GM23338 (cell line): ENCODE results near the gene NFATC2IP. TPM values are rescaled to one million over a fixed set of nuclear protein-coding genes. Genes with fewer than 3 reads are reported as not detected.
"Not testable (repeated sequence)": the region's sequence is repeated elsewhere in the genome, so short reads cannot be mapped to it uniquely, and the experiment has no call there.

Experiments
- ATAC-seq: fragments of 200-7000 bp; cut with Tn5 transposase; 3 replicates; pipeline ENCODE4 v1.9.1; 2020
- DNase-seq: peaks from one replicate; pipeline ENCODE4 v3.0.0-alpha.2; 2015; ENCODE audit warnings: low spot score
- H2AFZ ChIP-seq: fragments of 200-600 bp; sonication (generic); 2 replicates; pipeline ENCODE4 v1.8.0; 2016; ENCODE audit warnings: antibody characterized with exemption, mild to moderate bottlenecking, moderate library complexity
- H3F3A ChIP-seq: fragments of 200-600 bp; sonication (generic); replicated peaks from 2 replicates; pipeline ENCODE4 v1.8.0; 2017; ENCODE audit warnings: antibody characterized with exemption, mixed run types, low read depth
- H3K27ac ChIP-seq: fragments of 200-600 bp; sonication (generic); 2 replicates; pipeline ENCODE4 v1.6.1; 2016; ENCODE audit warnings: low read depth
- H3K27me3 ChIP-seq: fragments of 200-600 bp; sonication (generic); 2 replicates; pipeline ENCODE4 v1.8.0; 2016; ENCODE audit warnings: mild to moderate bottlenecking, mixed run types, moderate library complexity; ENCODE audit not compliant: insufficient read depth
- H3K36me3 ChIP-seq: fragments of 200-600 bp; sonication (generic); 2 replicates; pipeline ENCODE4 v1.8.0; 2016; ENCODE audit warnings: mild to moderate bottlenecking; ENCODE audit not compliant: insufficient read depth
- H3K4me1 ChIP-seq: fragments of 200-600 bp; sonication (generic); 2 replicates; pipeline ENCODE4 v1.8.0; 2016; ENCODE audit warnings: mild to moderate bottlenecking, moderate library complexity; ENCODE audit not compliant: insufficient read depth
- H3K4me2 ChIP-seq: fragments of 200-600 bp; sonication (generic); 2 replicates; pipeline ENCODE4 v1.7.1; 2017; ENCODE audit warnings: mixed run types
- H3K4me3 ChIP-seq: fragments of 200-600 bp; sonication (generic); 2 replicates; pipeline ENCODE4 v1.6.1; 2016; ENCODE audit warnings: mixed run types
- H3K79me2 ChIP-seq: fragments of 200-600 bp; sonication (generic); replicated peaks from 2 replicates; pipeline ENCODE4 v1.8.0; 2017; ENCODE audit warnings: mild to moderate bottlenecking; ENCODE audit not compliant: insufficient read depth
- H3K9me2 ChIP-seq: fragments of 200-600 bp; sonication (generic); 2 replicates; pipeline ENCODE4 v1.8.0; 2017; ENCODE audit not compliant: insufficient read depth
- H4K20me1 ChIP-seq: fragments of 200-600 bp; sonication (generic); replicated peaks from 2 replicates; pipeline ENCODE4 v1.8.0; 2017; ENCODE audit warnings: mild to moderate bottlenecking; ENCODE audit not compliant: insufficient read depth
- H3K27ac Mint-ChIP-seq: 2 replicates; pipeline ENCODE4 v1.8.0; 2020; ENCODE audit warnings: inconsistent platforms, mild to moderate bottlenecking, moderate library complexity, mixed read lengths
- H3K27me3 Mint-ChIP-seq: 3 replicates; pipeline ENCODE4 v1.8.0; 2022; ENCODE audit warnings: low read depth, mild to moderate bottlenecking, moderate library complexity, mixed read lengths, inconsistent platforms; ENCODE audit not compliant: insufficient read depth, poor library complexity
- H3K36me3 Mint-ChIP-seq: 3 replicates; pipeline ENCODE4 v1.8.0; 2021; ENCODE audit warnings: low read depth, mild to moderate bottlenecking, inconsistent platforms, moderate library complexity, mixed read lengths
- H3K4me1 Mint-ChIP-seq: 3 replicates; pipeline ENCODE4 v1.8.0; 2020; ENCODE audit warnings: mild to moderate bottlenecking, inconsistent platforms, mixed read lengths
- H3K4me3 Mint-ChIP-seq: 3 replicates; pipeline ENCODE4 v1.8.0; 2021; ENCODE audit warnings: moderate library complexity, mild to moderate bottlenecking, inconsistent platforms, mixed read lengths
- H3K9me3 Mint-ChIP-seq: 3 replicates; pipeline ENCODE4 v1.8.0; 2020; ENCODE audit warnings: moderate library complexity, mild to moderate bottlenecking, inconsistent platforms, mixed read lengths
- CREB1 ChIP-seq: fragments of 250-450 bp; sonication (Bioruptor Pico); IDR thresholded peaks from 2 replicates; pipeline ENCODE4 v1.5.0; 2020; ENCODE audit warnings: low read depth, mild to moderate bottlenecking, moderate library complexity
- EZH2 ChIP-seq: fragments of 200-600 bp; sonication (generic); IDR thresholded peaks from one replicate; pipeline ENCODE4 v1.8.0; 2017; ENCODE audit warnings: antibody characterized with exemption, mild to moderate bottlenecking, low read depth; ENCODE audit not compliant: unreplicated experiment
- JUNB ChIP-seq: IDR thresholded peaks from one replicate; pipeline ENCODE4 v1.6.1; 2016; ENCODE audit warnings: antibody characterized with exemption; ENCODE audit not compliant: unreplicated experiment
- NANOG ChIP-seq: IDR thresholded peaks from 2 replicates; pipeline ENCODE4 v1.6.1; 2016; ENCODE audit warnings: antibody characterized with exemption, borderline replicate concordance
- ZNF331 ChIP-seq: fragments of 250-450 bp; sonication (Bioruptor Pico); IDR thresholded peaks from 2 replicates; pipeline ENCODE4 v1.5.0; 2020; ENCODE audit warnings: low read depth, mild to moderate bottlenecking, moderate library complexity
- polyA plus RNA-seq: library from polyadenylated mRNA; unstranded; fragments of >200 nt; fragmentation: Nextera tagmentation; extraction: Ambion mirVana; gene quantifications from 2 replicates; pipeline ENCODE4 v1.2.1, GENCODE V29; 2016
- total RNA-seq: library from RNA; depleted of rRNA; stranded (reverse); fragments of >200 nt; shearing (Covaris generic); gene quantifications from 2 replicates; pipeline ENCODE4 v1.2.3, GENCODE V29; 2014
- TF ChIP-seq, protein P1 (sequence below), 2 experiments: fragments of 200-600 bp in 1 of 2; sonication (generic) in 1 of 2; conservative IDR thresholded peaks; 2 replicates each; pipeline versions ENCODE4 v1.5.1 to v1.6.1; 2016 to 2017; ENCODE audit warnings: antibody characterized with exemption in 2 of 2, low read depth in 2 of 2, mild to moderate bottlenecking in 2 of 2, moderate library complexity in 1 of 2
- TF ChIP-seq, protein P2 (sequence below): fragments of 250-450 bp; sonication (Bioruptor Pico); IDR thresholded peaks from 2 replicates; pipeline ENCODE4 v1.5.0; 2020; ENCODE audit warnings: mild to moderate bottlenecking, moderate library complexity
- TF ChIP-seq, protein P3 (sequence below): IDR thresholded peaks from one replicate; pipeline ENCODE4 v1.6.1; 2018; ENCODE audit warnings: antibody characterized with exemption; ENCODE audit not compliant: unreplicated experiment

NFATC2IP gene
- total and polyA plus RNA-seq, 2 experiments from 2014 or later = 23.5 to 65.4 TPM

DNA sequence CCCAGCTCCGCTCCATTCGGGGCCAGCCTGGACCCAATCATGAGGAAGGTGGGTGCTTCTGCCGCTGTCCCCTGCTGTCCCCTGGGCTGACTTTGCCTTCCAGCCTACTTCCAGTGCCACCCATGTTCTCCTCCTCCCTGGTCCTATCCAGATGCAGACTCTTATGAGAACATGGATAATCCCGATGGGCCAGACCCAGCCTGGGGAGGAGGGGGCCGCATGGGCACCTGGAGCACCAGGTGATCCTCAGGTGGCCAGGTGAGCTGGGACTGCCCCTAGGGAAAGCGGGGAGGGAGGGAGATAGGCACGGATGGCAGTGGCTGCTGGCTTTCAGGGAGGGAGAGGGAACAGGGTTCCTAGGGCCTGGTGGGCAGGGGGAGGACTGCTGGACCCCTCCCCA is 12.0 kb upstream of the NFATC2IP start:
- no peaks in the 10 kb centered on the region for H3K36me3 Mint-ChIP-seq
- DNase-seq = no peak
- Histone ChIP-seq H3K79me2 (no peaks in the 10 kb centered on the region), H3F3A (0 out of 2 replicates have a peak, but pooled peaks cover 2% of the 10 kb centered on the region), H3K4me3 (no peak overlapping the region), H3K27me3 (no peaks in the 10 kb centered on the region), H3K4me2 (no peak overlapping the region), H3K36me3 (no peaks in the 10 kb centered on the region), H4K20me1 (no peaks in the 10 kb centered on the region), H2AFZ (no peak overlapping the region), H3K4me1 (peaks cover 2% of the 10 kb centered on the region; the same call in 1 of the 2 replicates), H3K9me2 (no peaks in the 10 kb centered on the region), H3K27ac (no peak overlapping the region)
- no peaks in the 10 kb centered on the region for H3K9me3 Mint-ChIP-seq
- peaks cover 23% of the 10 kb centered on the region for H3K27me3 Mint-ChIP-seq
- no peak overlapping the region for H3K27ac Mint-ChIP-seq
- TF ChIP-seq, protein P1, sequence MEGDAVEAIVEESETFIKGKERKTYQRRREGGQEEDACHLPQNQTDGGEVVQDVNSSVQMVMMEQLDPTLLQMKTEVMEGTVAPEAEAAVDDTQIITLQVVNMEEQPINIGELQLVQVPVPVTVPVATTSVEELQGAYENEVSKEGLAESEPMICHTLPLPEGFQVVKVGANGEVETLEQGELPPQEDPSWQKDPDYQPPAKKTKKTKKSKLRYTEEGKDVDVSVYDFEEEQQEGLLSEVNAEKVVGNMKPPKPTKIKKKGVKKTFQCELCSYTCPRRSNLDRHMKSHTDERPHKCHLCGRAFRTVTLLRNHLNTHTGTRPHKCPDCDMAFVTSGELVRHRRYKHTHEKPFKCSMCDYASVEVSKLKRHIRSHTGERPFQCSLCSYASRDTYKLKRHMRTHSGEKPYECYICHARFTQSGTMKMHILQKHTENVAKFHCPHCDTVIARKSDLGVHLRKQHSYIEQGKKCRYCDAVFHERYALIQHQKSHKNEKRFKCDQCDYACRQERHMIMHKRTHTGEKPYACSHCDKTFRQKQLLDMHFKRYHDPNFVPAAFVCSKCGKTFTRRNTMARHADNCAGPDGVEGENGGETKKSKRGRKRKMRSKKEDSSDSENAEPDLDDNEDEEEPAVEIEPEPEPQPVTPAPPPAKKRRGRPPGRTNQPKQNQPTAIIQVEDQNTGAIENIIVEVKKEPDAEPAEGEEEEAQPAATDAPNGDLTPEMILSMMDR (conservative IDR thresholded peaks at IDR 0.05; ENCODE audit: low read depth in 2 of 2) = no peak
- TF ChIP-seq JUNB (no peak), NANOG (no peak), CREB1 (no peak), ZNF331 (CRISPR knock-in tag) (no peak), EZH2 (no peak)
- TF ChIP-seq, protein P2, sequence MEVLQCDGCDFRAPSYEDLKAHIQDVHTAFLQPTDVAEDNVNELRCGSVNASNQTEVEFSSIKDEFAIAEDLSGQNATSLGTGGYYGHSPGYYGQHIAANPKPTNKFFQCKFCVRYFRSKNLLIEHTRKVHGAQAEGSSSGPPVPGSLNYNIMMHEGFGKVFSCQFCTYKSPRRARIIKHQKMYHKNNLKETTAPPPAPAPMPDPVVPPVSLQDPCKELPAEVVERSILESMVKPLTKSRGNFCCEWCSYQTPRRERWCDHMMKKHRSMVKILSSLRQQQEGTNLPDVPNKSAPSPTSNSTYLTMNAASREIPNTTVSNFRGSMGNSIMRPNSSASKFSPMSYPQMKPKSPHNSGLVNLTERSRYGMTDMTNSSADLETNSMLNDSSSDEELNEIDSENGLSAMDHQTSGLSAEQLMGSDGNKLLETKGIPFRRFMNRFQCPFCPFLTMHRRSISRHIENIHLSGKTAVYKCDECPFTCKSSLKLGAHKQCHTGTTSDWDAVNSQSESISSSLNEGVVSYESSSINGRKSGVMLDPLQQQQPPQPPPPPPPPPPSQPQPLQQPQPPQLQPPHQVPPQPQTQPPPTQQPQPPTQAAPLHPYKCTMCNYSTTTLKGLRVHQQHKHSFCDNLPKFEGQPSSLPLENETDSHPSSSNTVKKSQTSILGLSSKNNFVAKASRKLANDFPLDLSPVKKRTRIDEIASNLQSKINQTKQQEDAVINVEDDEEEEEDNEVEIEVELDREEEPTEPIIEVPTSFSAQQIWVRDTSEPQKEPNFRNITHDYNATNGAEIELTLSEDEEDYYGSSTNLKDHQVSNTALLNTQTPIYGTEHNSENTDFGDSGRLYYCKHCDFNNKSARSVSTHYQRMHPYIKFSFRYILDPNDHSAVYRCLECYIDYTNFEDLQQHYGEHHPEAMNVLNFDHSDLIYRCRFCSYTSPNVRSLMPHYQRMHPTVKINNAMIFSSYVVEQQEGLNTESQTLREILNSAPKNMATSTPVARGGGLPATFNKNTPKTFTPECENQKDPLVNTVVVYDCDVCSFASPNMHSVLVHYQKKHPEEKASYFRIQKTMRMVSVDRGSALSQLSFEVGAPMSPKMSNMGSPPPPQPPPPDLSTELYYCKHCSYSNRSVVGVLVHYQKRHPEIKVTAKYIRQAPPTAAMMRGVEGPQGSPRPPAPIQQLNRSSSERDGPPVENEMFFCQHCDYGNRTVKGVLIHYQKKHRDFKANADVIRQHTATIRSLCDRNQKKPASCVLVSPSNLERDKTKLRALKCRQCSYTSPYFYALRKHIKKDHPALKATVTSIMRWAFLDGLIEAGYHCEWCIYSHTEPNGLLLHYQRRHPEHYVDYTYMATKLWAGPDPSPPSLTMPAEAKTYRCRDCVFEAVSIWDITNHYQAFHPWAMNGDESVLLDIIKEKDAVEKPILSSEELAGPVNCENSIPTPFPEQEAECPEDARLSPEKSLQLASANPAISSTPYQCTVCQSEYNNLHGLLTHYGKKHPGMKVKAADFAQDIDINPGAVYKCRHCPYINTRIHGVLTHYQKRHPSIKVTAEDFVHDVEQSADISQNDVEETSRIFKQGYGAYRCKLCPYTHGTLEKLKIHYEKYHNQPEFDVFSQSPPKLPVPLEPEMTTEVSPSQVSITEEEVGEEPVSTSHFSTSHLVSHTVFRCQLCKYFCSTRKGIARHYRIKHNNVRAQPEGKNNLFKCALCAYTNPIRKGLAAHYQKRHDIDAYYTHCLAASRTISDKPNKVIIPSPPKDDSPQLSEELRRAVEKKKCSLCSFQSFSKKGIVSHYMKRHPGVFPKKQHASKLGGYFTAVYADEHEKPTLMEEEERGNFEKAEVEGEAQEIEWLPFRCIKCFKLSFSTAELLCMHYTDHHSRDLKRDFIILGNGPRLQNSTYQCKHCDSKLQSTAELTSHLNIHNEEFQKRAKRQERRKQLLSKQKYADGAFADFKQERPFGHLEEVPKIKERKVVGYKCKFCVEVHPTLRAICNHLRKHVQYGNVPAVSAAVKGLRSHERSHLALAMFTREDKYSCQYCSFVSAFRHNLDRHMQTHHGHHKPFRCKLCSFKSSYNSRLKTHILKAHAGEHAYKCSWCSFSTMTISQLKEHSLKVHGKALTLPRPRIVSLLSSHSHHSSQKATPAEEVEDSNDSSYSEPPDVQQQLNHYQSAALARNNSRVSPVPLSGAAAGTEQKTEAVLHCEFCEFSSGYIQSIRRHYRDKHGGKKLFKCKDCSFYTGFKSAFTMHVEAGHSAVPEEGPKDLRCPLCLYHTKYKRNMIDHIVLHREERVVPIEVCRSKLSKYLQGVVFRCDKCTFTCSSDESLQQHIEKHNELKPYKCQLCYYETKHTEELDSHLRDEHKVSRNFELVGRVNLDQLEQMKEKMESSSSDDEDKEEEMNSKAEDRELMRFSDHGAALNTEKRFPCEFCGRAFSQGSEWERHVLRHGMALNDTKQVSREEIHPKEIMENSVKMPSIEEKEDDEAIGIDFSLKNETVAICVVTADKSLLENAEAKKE = no peak
- TF ChIP-seq, protein P3, sequence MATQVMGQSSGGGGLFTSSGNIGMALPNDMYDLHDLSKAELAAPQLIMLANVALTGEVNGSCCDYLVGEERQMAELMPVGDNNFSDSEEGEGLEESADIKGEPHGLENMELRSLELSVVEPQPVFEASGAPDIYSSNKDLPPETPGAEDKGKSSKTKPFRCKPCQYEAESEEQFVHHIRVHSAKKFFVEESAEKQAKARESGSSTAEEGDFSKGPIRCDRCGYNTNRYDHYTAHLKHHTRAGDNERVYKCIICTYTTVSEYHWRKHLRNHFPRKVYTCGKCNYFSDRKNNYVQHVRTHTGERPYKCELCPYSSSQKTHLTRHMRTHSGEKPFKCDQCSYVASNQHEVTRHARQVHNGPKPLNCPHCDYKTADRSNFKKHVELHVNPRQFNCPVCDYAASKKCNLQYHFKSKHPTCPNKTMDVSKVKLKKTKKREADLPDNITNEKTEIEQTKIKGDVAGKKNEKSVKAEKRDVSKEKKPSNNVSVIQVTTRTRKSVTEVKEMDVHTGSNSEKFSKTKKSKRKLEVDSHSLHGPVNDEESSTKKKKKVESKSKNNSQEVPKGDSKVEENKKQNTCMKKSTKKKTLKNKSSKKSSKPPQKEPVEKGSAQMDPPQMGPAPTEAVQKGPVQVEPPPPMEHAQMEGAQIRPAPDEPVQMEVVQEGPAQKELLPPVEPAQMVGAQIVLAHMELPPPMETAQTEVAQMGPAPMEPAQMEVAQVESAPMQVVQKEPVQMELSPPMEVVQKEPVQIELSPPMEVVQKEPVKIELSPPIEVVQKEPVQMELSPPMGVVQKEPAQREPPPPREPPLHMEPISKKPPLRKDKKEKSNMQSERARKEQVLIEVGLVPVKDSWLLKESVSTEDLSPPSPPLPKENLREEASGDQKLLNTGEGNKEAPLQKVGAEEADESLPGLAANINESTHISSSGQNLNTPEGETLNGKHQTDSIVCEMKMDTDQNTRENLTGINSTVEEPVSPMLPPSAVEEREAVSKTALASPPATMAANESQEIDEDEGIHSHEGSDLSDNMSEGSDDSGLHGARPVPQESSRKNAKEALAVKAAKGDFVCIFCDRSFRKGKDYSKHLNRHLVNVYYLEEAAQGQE = no peak
- no peak for ATAC-seq
- H3K4me1 Mint-ChIP-seq = peaks cover 4% of the 10 kb centered on the region; the same call in 2 of the 3 replicates
- no peak overlapping the region for H3K4me3 Mint-ChIP-seq

DNA sequence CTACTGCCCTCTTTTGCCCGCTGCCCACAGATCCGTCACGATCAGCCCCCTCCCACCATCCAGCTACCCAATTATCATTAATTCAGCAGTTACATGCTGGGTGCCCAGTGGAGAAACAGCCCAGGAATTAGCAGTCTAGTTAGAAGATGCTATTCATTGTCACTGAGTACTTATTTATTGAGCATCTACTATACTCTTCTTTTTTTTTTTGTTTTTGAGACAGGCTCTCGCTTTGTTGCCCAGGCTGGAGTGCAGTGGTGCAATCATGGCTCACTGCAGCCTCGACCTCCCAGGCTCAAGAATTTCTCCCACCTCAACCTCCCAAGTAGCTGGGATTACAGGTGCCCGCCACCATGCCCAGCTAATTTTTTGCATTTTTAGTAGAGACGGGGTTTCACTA is 10.9 kb upstream of the NFATC2IP start:
- not testable (repeated sequence) for H3K4me1 ChIP-seq, H3K4me2 ChIP-seq, H3K4me3 ChIP-seq, ATAC-seq, H3F3A ChIP-seq, DNase-seq, H3K36me3 Mint-ChIP-seq, H3K36me3 ChIP-seq, H3K9me2 ChIP-seq, H3K27ac Mint-ChIP-seq, H2AFZ ChIP-seq, H3K4me1 Mint-ChIP-seq, H3K79me2 ChIP-seq, H3K27me3 ChIP-seq, H4K20me1 ChIP-seq, H3K4me3 Mint-ChIP-seq, H3K9me3 Mint-ChIP-seq, H3K27ac ChIP-seq
- H3K27me3 Mint-ChIP-seq = peaks cover 20% of the 10 kb centered on the region
